Stimulated activated CD4-positive, alpha-beta T cell treated with anti-CD3 and anti-CD28 coated beads, Interleukin-4, amount 100 ng/mL, for 1 hour (primary cell): ENCODE results near the gene KCNMB4.

Experiments
- DNase-seq: peaks from one replicate; pipeline ENCODE4 v3.0.0-alpha.2; 2020

The KCNMB4 gene, protein sequence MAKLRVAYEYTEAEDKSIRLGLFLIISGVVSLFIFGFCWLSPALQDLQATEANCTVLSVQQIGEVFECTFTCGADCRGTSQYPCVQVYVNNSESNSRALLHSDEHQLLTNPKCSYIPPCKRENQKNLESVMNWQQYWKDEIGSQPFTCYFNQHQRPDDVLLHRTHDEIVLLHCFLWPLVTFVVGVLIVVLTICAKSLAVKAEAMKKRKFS

DNA sequence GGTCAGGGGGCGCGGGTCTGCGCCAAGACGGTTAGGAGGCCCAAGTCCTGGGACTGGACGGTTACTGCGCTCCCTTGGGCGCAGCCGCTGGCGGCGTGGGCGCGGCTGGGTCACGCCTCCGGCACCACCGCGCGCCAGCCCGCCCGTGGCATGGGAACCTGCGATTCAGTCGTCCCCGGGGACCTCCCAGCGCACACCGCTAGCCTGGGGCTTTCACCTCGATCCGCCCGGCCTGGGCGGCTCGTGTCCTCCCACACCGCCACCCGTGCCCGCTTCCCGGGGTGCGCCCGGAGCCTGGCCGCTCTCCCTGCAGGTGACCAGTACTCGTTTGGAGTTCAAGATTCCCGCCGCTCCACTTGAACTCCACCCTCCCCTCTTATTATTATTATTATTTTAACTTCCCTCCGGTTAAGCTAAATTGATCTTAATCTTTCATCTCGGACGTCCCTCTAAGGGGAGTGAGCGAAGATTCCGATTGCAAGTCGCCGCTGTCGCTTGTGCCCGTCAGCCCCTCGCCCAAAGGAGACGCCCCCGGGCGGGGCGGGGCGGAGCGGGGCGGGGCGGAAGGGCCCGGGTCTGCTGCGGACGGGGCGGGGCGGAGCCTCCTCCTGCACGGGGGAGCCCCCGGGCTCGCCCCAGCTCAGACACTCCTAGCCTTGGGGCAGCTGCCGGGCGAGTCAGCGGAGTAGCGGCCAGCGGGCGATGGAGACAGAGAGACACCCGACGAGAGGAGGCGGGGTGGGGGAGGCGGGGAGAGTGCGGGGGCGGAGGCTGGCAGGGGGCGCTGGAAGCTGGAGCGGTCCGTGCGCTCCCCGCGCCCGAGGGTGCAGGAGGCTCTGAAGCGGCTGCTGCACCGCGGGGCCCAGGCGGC lies at the start of gene KCNMB4:
TSS of gene KCNMB4 (plus strand) at position 643 of the 871 bp plus-strand sequence. CDS start 445 bp downstream, outside the sequence.
- peak; percentile 79 for DNase-seq

DNA sequence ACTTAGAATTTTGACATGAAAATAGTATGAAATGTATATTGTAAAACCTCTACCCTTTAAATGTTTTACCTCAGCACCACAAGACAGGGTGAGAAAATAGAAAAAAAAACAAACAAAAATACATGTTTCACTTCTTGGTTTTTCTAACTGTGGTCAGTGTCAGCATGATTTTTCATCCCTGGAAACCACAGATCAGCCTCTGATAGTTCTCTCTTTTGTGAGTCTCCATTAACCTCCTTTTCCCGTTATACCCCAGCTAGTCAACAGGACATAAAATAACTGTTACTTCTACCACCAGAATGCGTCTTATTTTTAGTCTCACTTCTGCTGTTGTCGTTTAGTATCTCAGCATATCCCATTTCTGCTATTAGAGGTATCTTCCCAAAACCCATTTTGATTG lies 48.3 kb upstream of the KCNMB4 start:
- DNase-seq = no peak

DNA sequence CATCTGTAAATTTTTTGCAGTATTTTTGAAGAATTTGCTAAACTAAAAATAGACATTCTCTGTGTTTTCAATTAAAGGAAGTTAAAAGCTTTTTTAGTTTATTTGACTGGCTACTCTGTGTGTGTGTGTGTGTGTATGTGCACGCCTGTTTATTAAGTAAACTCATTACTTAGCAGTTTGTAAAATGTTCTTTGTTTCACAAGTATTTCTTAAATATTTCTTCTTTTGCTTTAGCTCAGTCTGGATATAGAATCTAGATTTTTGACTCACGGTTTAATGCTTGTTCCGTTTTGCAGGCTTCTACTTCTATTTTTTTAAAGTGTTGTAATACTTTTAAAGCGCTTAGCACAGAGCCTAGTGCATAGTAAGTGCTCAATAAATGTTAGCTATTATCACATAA lies 46.5 kb upstream of the KCNMB4 start:
- no peak for DNase-seq

DNA sequence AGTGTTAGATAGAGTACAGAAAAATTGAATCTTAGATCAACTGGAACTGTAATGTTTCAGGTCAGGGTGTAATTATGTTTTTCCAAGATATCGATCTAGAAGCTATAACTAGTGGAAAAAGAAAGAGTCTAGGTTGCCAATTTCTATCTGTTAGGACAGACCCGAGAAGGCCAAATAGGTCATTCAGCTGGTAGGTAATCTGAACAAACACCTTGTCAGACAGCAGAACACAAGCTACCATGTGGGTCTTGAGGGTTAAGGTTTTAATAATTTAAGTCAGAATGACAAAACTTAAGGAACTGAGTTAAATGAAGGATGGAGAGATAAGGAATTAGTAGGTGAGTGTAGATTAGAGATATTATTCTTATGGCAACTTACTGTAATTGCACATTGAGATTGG lies 44.9 kb upstream of the KCNMB4 start:
- DNase-seq = no peak

DNA sequence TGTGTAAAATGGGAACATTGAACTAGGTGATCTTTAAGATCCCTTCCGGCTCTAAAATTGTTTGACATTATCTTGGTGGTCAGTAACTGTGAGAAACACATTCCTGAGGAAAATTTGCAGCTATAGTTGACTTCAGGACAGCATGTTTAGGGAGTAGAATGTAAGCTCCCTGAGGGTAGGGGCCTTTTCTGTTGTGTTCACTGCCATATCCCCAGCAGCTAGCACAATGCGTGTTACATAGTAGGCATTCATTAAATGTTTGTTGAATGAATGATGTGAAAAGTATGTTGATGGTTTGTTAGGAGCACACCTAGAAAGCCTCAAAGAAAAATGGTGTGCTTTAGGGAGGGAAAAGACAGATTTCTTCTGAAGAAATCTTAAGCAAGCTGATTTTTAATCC lies 38.5 kb upstream of the KCNMB4 start:
- DNase-seq = no peak

DNA sequence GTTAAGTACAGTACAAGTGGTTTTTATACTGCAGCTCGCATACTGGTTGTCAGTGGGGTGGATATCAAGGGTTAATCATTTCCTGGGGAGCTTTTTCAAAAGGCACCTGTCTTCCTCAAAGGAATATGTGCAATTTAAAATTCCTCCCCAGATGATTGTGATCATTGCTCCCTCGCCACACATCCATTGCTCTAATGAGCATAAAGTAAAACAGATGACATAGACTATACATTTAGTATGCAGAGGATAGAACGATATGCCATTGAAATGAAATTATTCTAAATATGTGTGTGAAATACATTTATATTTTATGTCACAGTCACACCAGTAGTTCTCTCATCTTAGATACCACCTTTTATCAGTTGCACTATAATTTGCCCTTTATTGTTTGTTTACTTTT lies 36.4 kb upstream of the KCNMB4 start:
- DNase-seq = no peak

DNA sequence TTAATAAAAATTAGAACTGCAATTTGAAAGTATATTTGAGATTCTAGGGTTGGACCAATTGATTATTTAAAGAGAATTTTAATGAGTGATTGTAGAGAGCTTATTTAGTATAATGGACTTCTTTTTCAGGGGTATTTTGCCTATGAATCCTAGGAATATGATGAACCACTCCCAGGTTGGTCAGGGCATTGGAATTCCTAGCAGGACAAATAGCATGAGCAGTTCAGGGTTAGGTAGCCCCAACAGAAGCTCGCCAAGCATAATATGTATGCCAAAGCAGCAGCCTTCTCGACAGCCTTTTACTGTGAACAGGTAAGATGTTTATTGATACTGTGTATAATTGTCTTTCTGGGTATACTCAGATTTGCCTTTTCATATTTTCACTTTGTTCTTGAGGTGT lies 35.9 kb upstream of the KCNMB4 start:
- no peak for DNase-seq

DNA sequence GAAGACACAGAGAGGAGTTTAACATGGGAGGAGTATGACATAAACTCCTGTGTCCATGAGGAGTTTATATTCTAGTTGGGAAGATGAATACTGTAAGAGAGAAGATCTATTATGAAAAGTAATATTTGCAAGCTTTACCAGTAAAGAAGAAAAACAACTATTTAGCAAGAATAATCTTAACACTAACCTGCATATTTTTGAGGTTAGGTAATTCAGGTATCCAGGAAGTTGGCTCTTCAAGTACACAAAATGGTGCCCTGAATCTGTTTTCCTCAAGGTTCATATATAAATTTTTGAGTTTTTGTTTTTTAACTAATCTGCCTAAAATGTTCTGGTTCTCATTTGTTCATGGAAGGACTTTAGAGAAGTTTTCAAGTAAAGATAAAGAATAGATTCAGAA lies 33.9 kb upstream of the KCNMB4 start:
- DNase-seq = no peak

DNA sequence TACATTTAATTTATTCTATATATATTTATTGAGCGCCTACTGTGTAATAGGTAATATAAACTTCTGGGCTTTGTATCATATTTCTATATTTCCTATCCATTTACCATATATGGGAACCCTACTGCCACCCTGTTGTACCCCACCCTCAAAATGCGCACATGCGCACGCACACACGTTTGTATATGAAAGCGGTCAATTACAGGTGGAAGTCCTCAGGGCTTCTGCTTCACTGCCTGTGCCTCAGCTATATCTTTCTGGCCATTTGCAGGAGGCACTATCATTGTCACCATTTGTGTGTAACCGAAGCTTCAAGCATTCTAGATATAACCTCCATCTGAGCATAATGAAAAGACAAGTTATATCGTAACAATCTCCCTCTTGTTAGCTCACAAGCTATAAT lies 31.3 kb upstream of the KCNMB4 start:
- no peak for DNase-seq

DNA sequence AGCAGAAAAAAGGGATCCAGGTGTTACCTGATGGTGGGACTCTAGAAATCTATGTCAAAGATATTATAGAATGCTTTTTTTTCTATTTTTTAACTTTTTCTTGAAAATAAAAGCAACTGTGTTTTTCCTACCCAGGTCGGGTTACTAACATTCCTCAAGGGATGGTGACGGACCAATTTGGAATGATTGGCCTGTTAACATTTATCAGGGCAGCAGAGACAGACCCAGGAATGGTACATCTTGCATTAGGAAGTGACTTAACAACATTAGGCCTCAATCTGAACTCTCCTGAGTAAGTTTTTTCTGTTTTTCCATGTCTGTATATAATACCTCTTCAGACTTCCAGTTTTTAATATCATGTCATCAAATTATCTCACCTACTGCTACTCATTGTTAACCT lies 27.6 kb upstream of the KCNMB4 start:
- no peak for DNase-seq

DNA sequence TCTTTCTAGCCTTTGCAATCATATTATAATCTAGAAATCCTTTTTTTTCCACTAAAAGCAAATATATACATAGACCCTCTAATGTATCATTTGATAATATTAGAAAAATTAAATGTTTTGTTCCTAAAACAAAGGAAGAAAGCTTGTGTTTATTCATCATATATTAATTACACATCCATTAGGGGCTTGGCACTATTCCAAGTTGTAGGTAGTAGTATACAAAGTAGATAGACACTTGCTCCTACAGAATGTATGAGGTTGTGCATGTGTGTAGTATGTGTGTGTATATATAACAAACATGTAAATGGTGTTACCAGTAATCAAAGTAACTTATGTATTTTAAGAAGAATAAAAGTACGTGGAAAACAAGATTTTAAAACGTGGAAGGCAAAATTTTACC lies 15.0 kb upstream of the KCNMB4 start:
- DNase-seq = no peak

DNA sequence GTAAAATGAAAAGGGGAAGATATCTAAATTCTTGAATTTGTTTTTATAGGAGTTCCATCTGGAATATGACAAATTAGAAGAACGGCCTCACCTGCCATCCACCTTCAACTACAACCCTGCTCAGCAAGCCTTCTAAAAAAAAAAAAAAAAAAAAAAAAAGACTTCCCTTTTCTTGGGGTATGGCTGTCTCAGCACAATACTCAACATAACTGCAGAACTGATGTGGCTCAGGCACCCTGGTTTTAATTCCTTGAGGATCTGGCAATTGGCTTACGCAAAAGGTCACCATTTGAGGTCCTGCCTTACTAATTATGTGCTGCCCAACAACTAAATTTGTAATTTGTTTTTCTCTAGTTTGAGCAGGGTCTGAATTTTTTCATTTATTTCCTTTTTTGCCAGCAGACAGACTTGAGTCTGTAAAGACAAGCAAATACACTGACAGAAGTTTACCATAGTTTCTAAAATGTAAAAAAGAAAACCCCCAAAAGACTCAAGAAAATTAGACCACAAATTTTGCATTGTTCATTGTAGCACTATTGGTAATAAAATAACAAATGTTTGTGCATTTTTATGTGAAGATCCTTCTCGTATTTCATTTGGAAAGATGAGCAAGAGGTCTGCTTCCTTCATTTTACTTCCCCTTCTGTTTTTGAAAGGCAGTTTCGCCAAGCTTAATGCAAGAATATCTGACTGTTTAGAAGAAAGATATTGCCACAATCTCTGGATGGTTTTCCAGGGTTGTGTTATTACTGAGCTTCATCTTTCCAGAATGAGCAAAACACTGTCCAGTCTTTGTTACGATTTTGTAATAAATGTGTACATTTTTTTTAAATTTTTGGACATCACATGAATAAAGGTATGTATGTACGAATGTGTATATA lies 12.1 kb upstream of the KCNMB4 start:
- no peak for DNase-seq

DNA sequence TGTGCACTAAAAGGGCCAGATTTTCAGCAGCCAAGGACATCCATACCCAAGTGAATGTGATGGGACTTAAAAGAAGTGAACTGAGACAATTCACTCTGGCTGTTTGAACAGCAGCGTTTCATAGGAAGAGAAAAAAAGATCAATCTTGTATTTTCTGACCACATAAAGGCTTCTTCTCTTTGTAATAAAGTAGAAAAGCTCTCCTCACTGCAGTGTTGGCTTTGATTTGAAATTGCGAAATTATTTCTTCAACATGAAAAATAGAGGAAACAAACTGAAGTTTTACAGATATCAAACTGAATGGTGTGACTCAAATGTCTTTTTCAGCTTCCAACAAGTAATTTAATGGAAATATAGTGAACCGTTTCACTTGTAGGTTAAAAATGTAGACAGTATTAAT lies 11.3 kb upstream of the KCNMB4 start:
- no peak for DNase-seq

DNA sequence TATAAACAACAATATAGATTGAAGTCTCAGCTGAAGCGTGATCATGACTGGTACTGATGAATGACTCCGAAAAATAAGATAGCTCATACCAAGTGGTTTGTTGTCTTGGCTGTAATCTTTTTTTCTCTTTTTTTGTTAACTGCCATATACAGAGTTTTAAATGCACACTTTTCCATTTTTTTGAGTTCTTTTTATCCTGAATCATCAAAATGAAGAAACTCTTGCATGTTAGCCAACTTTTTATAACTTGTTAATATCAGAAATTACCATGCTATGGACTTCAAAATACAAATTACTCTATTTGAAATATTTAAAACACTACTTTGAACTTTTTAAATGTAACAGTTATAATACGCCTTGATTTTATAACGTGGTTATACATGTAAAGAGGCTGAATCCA lies 10.1 kb upstream of the KCNMB4 start:
- no peak for DNase-seq

DNA sequence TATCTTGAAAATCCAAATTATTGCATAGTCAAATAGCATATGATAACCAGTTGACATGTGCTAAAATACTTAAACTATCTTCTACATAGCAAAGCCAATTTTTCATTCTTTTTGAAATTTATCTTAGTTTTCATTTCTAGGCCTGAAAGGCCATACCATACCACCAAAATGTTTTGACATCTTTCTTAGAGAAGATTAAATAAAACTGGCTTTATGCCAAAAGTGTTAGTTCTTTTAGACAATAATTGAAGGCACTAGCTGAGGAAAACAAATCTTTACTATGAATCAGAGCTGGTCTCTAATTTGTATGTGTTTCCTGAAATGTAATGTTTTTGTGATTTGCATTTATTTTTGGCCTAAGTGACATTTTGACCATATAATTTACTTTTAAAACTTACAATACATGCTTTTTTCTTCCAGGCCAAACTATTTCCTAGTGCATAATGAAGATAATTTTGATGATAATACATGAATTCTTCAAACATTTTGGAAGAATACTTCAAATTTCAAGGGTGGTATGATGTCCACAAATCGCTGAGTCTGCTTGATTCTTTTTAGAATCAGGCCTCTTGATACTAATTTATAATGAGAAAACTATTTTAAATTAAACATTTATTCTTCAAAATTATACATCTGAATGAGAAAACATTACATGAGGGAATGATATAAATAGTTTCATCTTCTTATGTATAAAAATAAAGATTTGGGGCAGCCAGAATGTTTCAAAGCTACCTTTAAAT lies 6.5 kb upstream of the KCNMB4 start:
- no peak for DNase-seq

DNA sequence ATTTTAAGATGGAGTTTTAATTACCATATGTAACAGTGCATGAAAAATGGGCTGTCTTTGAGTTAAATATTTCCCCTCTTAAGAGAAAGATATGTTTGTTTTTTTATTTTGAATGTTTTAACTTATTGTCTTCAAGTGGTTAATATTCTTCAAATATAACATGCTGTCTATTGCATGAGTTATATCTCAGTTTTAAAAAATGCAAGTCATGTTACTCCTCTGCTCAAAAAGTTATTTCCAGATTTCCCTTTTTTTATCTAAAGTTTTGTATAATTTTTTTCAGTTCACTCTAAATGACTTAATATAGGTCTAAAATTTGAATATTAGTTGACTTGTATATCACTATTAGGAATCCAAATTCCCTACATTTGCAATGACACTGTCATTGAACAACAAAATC lies 5.9 kb upstream of the KCNMB4 start:
- no peak for DNase-seq

DNA sequence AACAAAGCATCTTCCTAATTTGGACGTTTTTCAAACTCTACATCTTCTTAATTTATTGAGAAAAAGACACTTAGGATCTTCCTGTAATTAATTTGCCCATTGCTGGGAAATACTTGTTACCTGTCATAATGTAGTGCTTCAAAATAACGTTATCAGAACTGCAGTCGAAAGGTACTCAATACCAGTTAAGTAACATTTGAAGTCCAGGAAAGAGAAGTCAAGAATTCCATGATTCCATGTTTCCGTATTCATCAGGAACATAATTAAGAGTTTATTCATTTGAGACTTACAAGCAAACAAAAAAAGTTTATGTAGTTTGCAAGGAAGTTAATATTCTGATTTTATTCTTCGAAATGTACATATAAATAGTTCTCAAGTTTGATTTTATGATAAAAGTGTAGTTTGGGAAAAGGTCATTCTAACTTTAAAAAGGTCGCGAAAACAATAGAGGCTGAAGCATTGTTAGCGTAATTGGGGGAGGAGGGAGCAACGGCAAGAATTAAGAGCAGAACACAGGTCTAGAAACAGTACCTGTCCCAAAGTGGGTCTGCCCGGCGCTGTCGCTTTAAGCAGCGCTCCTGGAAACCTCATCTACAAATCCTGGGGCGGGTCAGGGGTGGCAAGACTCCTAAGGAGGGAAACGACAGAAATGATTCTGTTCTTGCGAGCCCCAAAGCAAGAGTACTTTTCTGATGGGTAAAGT lies 1.2 kb upstream of the KCNMB4 start:
- DNase-seq = no peak

DNA sequence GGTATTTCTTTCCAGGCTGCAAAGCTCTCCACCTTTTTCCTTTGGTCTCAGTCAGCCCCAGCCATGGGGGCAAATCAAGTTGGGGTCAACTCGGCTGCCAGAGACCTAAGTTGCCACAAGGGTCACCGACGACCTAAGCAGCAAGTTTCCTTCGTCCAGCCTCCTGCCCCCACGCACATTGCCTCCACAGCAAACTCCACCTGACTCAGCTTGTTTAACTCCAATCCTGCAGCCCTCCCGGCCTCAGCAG lies 767 bp upstream of the KCNMB4 start:
- no peak for DNase-seq

DNA sequence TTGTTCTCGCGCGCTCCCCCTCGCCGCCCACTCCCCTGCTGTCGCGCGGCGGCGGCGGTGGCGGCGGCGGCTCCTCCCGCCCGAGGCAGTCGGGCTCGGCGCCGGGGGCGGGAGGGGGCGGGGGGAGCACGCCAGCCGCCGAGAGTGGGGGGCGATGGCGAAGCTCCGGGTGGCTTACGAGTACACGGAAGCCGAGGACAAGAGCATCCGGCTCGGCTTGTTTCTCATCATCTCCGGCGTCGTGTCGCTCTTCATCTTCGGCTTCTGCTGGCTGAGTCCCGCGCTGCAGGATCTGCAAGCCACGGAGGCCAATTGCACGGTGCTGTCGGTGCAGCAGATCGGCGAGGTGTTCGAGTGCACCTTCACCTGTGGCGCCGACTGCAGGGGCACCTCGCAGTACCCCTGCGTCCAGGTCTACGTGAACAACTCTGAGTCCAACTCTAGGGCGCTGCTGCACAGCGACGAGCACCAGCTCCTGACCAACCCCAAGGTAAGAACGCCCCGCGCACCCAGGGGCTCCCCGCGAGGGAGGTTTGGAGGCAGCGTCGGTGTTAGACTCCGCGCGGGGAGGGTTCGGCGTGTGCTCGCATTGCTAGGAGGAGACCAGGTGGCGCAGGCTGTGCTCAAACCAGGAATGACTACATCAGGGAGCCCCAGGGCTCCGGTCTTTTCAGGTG lies 629 bp downstream of the KCNMB4 start:
- peak; percentile 53 for DNase-seq

DNA sequence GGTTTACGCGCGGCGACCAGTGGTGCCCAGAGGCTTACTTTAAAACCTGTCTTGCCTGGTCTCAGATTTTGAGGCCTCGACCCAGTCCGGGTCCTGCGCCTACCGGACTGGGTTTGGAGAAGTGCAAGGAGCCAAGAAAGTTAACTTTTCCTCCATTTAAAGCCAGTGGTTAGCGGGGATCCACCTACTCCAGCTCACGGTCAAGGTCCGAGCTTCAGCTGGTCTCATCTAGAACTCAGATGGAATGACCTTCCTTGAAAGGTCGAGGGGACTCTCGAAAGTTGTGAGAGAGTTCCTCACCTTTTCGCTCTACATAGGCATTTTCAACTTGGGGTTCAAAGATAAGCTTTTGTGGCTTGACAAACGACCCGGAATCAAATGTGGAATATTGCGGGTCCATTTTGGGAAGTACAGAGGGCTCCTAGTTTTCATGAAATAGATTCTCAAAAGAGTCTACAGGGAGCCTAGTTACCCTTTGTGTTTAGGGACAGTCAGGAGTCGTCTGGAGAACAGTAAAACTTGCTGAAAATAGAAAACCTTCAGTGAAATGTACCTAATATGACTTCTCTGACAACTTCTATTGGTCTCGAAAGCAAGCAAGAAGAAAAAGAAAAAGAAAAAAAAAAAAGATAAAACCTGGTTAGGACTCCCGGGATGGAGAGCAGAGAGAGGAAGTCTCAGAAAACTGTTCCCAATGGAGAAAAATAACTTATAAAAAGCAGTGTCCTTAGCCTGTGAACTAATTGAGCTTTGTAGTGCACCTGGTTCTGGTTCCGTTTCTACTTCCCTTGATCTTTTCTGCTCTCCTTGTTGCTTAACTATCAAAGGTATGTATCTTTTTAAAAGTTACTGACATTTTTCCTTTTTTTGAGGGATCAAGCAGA lies 1.4 kb downstream of the KCNMB4 start:
- no peak for DNase-seq

DNA sequence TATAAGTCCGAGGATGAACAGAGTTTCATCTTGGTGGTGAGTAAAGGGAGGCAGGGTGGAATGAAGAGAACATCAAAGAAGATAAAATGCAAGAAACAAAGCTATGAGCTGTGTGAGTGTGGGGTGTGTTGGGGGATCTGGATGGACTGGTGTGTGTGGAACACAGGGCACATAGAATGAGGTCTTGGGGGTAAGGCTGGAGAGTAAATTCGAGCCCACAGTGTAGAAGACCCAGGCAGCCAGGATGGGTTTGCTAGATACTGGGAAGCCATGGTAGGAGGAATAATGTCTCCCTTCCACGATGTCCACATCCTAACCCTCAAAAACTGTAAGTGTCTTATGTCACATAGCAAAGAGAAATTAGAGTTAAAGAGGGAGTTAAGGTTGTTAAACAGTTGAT lies 6.8 kb downstream of the KCNMB4 start:
- no peak for DNase-seq
